GM11168 (cell line): ENCODE measurements around the gene CA10.

Source experiments
- in situ Hi-C: fragments of 300-500 bp; cut with MboI; formaldehyde crosslinking; loops from one replicate; pipeline ENCODE4 v1.12.0; 2022; ENCODE audit warnings: low sequenced_read_pairs; ENCODE audit not compliant: unreplicated experiment

CA10 gene

GRCh38 chr17:51630101-51630671 is 528.3 kb downstream of the CA10 start:
- in situ Hi-C loops: no loop called here

DNA sequence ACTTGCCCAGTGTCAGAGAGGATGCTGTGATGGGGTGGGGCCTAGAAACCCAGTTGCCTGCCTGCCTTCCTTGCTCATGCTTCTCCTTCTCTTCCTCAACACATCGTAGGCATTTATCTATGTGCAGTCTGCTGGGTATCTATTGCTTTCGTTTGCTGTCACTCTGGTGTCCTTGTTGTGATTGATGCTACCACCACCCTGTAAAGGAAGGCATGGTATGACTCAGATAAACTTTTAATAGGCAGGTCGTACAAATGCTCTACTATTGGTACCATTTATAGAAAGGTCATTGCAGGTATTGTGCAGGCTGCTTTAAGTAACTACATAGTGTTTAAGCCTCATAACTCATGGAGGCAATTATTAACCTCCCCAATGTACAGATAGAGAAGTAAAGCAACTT is 529.3 kb downstream of the CA10 start:
- in situ Hi-C loops: no loop called here

GRCh38 chr17:51627779-51628178 is 530.7 kb downstream of the CA10 start:
- in situ Hi-C loops: no loop called here

DNA sequence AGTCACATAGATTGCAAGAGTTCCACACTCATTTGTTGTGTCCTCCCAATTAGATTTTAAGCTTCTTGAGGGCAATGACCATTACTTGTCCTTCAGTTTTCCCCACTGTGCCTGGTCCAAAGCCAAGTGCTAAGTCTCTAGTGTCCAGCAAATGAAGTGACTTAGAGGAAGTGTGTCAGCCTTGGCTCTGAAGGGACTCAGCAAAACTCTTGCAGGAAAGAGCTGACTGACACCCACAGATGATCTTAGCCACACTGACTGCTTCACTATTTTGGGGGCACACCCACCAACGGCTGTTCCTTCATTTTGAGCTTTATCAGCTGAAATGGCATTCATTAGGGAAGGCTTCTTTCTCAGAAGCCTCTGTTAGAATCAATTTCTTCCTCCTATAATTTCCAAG is 540.0 kb downstream of the CA10 start:
- in situ Hi-C loops: no loop called here

GRCh38 chr17:51617986-51618385 is 540.5 kb downstream of the CA10 start:
- in situ Hi-C loops: no loop called here

- in situ Hi-C loops: no loop called here
Measured at GRCh38 chr17:51613255-51613654, 545.3 kb downstream of the CA10 start.

- in situ Hi-C loops: no loop called here
Measured at GRCh38 chr17:51612692-51613091, 545.8 kb downstream of the CA10 start.

DNA sequence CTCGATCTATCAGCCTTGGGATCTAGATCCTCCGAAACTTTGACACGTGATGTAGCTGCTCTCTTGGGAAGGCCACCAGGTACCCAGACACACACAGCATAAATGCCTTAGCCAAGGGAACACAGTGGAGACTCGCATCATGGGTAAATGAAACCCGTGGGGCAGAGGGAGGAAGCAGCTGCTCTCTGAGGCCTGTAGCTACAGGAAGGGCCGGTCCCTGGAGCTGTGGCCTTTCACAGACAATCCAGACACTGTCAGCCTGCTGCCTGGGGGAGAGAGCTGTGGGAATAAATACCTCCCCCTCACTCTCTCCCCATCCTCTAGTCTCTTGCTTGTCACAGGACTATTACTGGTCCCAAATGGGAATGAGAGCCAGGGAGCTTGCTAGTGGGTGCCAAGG is 546.9 kb downstream of the CA10 start:
- in situ Hi-C loops: no loop called here

- in situ Hi-C loops: no loop called here
Measured at GRCh38 chr17:51610834-51611233, 547.7 kb downstream of the CA10 start.

DNA sequence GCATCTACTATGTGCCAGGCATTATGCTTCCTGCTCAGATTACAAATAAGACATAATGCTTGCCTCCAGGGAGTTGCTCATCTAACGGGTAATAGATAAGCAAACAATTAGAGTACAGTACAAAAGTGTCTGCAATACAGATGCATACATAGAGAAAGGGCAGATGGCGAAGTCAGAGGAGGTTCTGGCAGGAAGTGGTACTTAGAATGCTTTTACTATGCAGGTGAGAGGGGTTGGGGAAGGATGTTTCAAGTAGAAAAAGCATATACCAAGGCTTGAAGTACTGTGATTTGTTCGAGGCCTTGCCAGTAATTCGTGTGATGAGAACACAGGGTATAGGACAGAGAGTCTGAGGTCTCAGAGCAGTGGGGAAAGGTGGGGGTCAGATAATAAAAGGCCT is 548.4 kb downstream of the CA10 start:
- in situ Hi-C loops: no loop called here

DNA sequence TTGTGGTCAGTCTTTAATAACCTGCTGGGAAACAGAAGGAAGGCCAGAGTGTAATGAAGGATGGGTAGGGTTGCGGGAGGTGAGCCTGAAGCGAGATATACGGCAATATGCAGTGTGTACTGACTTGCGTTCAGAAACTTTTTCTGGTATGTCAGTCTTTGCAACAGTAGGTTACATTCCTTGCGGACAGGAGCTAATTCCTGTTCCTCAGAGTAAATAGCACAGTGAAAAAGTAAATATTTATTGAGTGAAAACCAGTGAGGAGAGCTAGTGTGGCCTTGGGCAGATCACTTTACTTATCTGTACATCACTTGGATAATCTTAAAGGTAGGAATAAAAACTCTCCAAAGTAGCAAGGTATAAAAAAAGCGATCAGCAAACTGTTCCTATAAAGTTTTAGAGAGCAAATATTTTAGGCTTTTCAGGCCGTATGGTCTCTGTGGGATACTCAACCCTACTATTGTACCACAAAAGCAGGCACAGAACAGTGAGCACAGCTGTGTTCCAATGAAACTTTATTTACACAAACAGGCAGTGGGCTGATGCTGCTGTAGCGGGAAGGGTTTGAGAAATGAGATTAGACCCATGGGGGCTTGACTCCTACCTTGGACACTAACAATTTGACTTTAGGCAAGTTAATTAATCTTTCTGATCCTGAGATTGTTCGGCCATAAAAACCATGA is 550.1 kb downstream of the CA10 start:
- in situ Hi-C loops: no loop called here

DNA sequence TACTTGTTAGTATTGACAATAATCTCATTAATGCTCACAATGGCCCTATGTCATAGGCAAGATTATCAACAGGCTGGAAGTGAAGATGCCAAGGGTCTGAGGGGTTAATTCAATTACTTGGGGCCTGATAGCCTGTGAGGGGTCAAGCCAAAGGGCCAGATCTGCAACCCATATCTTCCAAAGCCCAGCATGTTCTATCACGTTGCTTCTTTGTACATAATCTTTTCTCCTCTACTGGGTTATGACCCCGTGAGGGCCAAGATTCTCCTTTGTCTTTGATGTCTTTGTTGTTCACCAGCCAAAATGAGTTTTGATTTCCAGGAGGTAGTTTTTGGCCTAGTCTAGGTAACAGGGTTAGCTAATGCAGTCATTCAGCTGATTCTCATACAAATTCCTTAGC is 551.0 kb downstream of the CA10 start:
- in situ Hi-C loops: no loop called here

- in situ Hi-C loops: no loop called here
Measured at GRCh38 chr17:51604299-51605020, 554.1 kb downstream of the CA10 start.

GRCh38 chr17:51601622-51602261 is 556.8 kb downstream of the CA10 start:
- in situ Hi-C loops: no loop called here

DNA sequence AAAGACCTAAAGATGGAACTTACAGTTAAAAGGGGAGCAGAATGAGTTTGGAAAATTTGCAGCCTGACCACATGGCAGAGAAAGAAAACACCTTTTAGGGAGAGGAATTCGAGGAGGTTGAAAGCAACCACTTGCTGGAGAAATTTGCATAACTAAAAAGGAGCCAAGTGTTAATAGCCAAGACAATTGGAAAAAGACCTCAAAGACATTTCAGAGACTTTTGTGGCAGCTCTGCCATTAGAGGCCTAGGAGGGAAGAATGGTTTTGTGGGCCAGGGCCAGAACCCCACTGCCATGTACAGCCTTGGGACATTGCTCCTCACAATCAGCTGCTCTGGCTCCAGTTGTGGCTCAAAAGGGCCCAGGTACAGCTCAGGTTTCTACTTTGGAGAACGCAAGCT is 559.7 kb downstream of the CA10 start:
- in situ Hi-C loops: no loop called here

GRCh38 chr17:51597345-51597744 is 561.2 kb downstream of the CA10 start:
- in situ Hi-C loops: no loop called here

DNA sequence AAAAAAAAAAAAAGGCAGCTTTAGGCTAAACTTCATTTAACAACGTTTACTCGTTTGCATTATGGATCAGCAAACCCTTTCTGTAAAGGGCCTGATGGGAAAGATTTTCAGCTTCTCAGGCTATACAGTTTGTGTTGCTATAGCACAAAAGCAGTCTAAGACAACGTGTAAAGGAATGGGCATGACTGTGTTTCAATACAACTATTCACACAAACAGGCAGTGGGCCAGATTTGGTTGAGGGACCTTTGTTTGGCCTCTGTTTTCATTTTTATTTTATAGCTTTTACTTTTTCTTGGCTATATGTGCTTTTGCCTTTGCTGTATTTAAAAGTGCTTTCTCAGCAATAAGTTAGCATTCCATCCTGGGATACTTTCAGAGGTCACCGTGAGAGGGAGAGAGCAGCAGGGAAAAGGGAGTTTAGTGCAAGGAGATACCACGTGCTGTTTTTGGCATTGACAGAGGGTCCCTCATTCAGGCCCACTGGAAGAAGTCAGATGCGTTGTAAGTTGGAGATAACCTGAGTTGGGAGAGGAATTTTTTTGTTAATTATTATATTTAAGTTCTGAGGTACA is 562.6 kb downstream of the CA10 start:
- in situ Hi-C loops: no loop called here

GRCh38 chr17:51590071-51590656 is 568.4 kb downstream of the CA10 start:
- in situ Hi-C loops: no loop called here

DNA sequence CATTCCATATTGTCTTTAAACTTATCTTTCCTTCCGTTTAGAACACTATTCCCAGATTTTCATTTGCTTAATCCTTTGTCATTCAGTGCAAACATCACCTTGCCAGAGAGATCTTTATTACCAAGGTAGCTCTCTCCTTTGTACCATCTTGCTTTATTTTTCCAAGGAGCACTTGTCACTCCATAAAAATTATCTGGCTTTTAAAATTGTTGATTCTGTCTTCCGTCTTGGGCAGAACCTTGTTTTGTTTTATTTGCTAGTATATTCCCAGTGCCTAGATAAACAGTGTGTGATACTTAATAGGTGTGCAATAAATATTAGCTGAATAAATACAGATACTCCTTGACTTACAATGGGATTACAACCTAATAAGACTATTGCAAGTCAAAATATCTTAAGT is 570.5 kb downstream of the CA10 start:
- in situ Hi-C loops: no loop called here

DNA sequence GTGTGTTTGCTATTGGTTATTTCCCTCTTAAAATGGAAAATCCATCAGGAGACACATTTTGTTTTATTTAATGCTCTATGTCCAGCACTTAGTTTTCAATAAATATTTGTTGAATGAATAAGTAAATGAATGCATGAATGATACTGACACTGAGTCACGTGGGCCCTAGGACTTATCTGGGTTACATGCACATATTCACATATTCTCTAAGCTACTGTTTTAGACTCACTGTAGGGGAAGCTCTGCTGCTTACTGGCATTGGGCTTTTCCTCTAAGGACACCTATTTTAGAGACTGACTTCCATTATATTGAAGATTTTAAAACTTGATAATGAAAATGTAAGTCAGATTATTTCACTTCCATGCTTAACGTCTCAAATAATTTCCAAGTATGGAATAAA is 571.0 kb downstream of the CA10 start:
- in situ Hi-C loops: no loop called here
